ENCODE data around the gene HYAL3. TPM values are rescaled to one million over a fixed set of nuclear protein-coding genes. Genes with fewer than 3 reads are reported as not detected.

The HYAL3 gene
- total and polyA plus RNA-seq, 2 of the 13 experiments (the other 11 are each of a cell fraction or from before 2014, with no cell fraction given): 5.5 to 10.4 TPM

- no peak for TF ChIP-seq LRRFIP1 (CRISPR knock-in tag; conservative IDR thresholded peaks at IDR 0.05)
- TF ChIP-seq IRF2 (CRISPR knock-in tag; IDR thresholded peaks at IDR 0.05): peak; percentile 61
- no peak for TF ChIP-seq SNAPC2 (CRISPR knock-in tag; IDR thresholded peaks at IDR 0.05)
- TF ChIP-seq ZNF784 (CRISPR knock-in tag; IDR thresholded peaks at IDR 0.05; ENCODE audit: borderline replicate concordance): peak; percentile 33; the same call in 1 of the 2 replicates
- TF ChIP-seq ATM (IDR thresholded peaks at IDR 0.05; ENCODE audit: borderline replicate concordance): no peak
- no peak for TF ChIP-seq ZNF282 (IDR thresholded peaks at IDR 0.05; ENCODE audit: partially characterized antibody)
- no peak for TF ChIP-seq ZNF841 (CRISPR knock-in tag; IDR thresholded peaks at IDR 0.05; ENCODE audit: borderline replicate concordance)
- TF ChIP-seq ZNF891 (CRISPR knock-in tag; IDR thresholded peaks at IDR 0.05): 0 out of 2 replicates have a peak, but pooled peaks have one; percentile 56
- peak; percentile 74; the same call in 1 of the 2 replicates for TF ChIP-seq ZNF598 (CRISPR knock-in tag; IDR thresholded peaks at IDR 0.05; ENCODE audit: borderline replicate concordance)
- TF ChIP-seq ZNF660 (CRISPR knock-in tag; IDR thresholded peaks at IDR 0.05; ENCODE audit: borderline replicate concordance, low read depth): no peak
- TF ChIP-seq ZNF180 (CRISPR knock-in tag; IDR thresholded peaks at IDR 0.05; ENCODE audit: borderline replicate concordance, low read depth): no peak
- TF ChIP-seq ZNF557 (CRISPR knock-in tag; IDR thresholded peaks at IDR 0.05): no peak
- TF ChIP-seq ZNF672 (CRISPR knock-in tag; IDR thresholded peaks at IDR 0.05): no peak
- no peak for TF ChIP-seq SMARCC2 (IDR thresholded peaks at IDR 0.05)
- no peak for TF ChIP-seq ZNF646 (CRISPR knock-in tag; IDR thresholded peaks at IDR 0.05)
- TF ChIP-seq ZNF275 (CRISPR knock-in tag; IDR thresholded peaks at IDR 0.05; ENCODE audit: borderline replicate concordance): 0 out of 2 replicates have a peak, but pooled peaks have one; percentile 71
- no peak for TF ChIP-seq ZNF343 (CRISPR knock-in tag; IDR thresholded peaks at IDR 0.05)
- TF ChIP-seq MAFG (CRISPR knock-in tag; IDR thresholded peaks at IDR 0.05): no peak
- no peak for TF ChIP-seq PHF5A (CRISPR knock-in tag; IDR thresholded peaks at IDR 0.05; ENCODE audit: low read depth, unreplicated experiment)
These were observed 28.9 kb upstream of the HYAL3 start, which contains the start of gene TUSC2 (continued) for GRCh38 chr3:50327943-50328691.
